C4-2B (cell line): ENCODE data around the gene GPR15.

Experiments used
- CTCF ChIP-seq: fragments of 450-650 bp; conservative IDR thresholded peaks from 2 replicates; pipeline ENCODE4 v1.5.1; 2017; ENCODE audit warnings: mild to moderate bottlenecking
- ZFX ChIP-seq: fragments of 450-650 bp; IDR thresholded peaks from 2 replicates; pipeline ENCODE4 v1.6.1; 2017

- TF ChIP-seq CTCF (no peak), ZFX (no peak)
Measured at GRCh38 chr3:98557324-98558010, 25.7 kb downstream of the GPR15 start.
